ENCODE measurements around the gene APOO.

The APOO gene

DNA sequence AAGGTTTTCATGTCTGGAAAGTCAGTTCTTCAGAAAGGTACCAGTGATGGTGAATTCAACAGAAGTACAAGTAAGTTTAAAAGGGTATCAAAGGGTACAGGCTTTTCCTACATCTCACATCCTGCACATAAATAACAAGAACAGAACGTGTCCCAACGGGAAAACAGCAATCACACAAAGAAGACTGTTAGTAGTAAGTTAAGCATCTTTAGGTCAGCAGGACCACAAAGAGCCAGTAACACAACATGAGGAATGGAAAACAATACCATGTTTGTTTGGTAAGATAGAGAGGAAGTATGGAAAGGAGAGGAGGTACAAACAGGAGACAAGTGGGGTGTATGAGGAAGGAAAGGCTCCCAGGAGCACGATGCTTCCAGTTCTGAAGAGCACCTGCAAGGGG is 81.5 kb downstream of the APOO start:
- TF ChIP-seq, protein P1, sequence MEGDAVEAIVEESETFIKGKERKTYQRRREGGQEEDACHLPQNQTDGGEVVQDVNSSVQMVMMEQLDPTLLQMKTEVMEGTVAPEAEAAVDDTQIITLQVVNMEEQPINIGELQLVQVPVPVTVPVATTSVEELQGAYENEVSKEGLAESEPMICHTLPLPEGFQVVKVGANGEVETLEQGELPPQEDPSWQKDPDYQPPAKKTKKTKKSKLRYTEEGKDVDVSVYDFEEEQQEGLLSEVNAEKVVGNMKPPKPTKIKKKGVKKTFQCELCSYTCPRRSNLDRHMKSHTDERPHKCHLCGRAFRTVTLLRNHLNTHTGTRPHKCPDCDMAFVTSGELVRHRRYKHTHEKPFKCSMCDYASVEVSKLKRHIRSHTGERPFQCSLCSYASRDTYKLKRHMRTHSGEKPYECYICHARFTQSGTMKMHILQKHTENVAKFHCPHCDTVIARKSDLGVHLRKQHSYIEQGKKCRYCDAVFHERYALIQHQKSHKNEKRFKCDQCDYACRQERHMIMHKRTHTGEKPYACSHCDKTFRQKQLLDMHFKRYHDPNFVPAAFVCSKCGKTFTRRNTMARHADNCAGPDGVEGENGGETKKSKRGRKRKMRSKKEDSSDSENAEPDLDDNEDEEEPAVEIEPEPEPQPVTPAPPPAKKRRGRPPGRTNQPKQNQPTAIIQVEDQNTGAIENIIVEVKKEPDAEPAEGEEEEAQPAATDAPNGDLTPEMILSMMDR (IDR thresholded peaks at IDR 0.05), result no peak
- TF ChIP-seq ZFX (IDR thresholded peaks at IDR 0.05; ENCODE audit: borderline replicate concordance), result no peak
- no peak overlapping the region for H3K27ac ChIP-seq

DNA sequence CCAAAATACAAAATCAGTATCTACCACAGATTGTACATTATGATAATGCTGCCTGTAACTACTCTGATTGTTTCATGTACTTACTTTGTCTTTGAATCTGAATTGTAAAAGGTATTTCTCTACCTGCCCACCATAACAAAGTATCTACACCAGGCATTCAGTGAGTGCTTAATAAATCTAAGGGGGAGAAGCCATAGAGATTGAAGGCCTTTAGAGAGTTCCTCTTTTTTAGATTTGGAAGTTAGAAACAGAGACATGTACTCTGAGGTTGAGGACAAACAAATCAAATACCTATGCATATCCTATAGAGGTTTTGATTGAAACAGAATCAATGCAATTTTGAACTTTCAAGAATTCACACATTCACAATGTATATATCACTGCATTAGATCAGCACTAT is 82.1 kb downstream of the APOO start:
- no peak for TF ChIP-seq ZFX (IDR thresholded peaks at IDR 0.05; ENCODE audit: borderline replicate concordance)
- TF ChIP-seq, protein P1 (IDR thresholded peaks at IDR 0.05), result no peak
- no peak overlapping the region for H3K27ac ChIP-seq

DNA sequence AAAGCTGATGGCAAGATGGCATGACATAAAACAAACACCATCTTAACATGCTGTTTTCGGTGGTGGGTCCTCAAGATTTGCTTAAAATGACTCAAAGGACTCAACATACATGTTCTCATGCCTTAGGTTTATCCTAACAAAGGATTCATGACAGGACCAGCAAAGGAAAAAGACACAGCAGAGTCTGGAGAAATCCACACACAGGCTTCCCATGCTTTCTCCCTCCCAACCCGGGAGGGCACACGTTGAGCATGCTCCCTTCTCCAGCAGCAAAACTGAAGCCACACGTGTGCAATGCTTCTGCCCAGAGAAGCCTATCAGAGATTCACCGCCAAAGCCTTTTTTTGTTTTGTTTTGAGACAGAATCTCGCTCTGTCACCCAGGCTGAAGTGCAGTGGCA is 84.9 kb downstream of the APOO start:
- peak overlapping the region; percentile 53 for H3K27ac ChIP-seq
- TF ChIP-seq, protein P1 (IDR thresholded peaks at IDR 0.05), result no peak
- TF ChIP-seq ZFX (IDR thresholded peaks at IDR 0.05; ENCODE audit: borderline replicate concordance), result no peak

DNA sequence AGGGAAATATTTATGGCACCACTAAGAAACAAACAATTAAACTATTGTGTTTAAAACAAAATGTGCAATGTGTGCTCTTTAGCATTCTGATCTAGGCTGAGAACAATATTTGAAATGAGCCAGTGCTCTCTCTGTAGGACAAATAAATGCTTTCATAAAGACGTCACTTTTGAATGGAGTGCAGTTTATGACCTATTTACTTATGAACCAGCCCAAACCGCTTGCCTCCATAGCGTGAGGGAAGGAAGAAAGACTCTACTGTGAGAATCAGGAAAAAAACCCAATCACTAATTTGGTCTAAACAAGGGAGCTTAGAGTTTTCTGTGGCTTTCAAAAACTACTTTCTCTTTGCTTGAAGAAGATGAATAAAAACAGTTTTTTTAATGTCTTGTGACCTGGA is 85.3 kb downstream of the APOO start:
- peak overlapping the region; percentile 53 for H3K27ac ChIP-seq
- TF ChIP-seq, protein P1 (IDR thresholded peaks at IDR 0.05), result no peak
- TF ChIP-seq ZFX (IDR thresholded peaks at IDR 0.05; ENCODE audit: borderline replicate concordance), result no peak

DNA sequence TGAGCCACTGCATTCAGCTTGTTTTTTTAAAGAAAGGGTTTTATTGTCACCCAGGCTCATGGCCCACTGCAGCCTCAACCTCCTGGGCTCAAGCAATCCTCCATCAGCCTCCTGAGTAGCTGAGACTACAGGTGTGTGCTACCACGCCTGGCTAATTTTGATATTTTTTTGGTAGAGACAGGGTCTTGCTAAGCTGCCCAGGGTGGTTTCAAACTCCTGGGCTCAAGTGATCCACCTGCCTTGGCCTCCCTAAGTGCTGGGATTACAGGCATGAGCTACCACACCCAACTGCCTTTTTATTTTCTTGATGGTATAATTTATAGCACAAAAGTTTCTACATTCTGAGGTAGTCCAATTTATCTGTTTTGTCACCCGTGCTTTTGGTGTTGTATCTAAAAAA is 85.9 kb downstream of the APOO start:
- peak overlapping the region; percentile 53 for H3K27ac ChIP-seq
- no peak for TF ChIP-seq ZFX (IDR thresholded peaks at IDR 0.05; ENCODE audit: borderline replicate concordance)
- TF ChIP-seq, protein P1 (IDR thresholded peaks at IDR 0.05), result no peak

DNA sequence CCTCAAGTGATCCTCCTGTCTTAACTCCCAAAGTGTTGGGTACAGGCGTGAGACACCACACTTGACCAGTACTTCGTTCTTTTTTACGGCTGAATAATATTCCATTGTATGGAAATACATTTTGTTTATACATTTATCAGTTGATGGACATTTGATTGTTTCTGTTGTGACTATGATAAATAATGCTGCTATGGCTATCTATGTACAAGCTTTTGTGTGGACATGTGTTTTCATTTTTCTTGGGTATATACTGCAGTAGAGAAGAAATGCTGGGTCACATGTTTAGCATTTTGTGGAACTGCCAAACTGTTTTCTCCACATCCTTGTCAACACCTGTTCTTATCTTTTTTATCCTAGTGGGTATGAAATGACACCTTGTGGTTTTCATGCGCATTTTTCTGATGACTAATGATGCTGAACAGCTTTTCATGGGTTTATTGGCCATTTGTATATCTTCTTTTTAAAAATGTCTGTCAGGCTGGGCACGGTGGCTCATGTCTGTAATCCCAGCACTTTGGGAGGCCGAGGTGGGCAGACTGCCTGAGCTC is 87.4 kb downstream of the APOO start:
- TF ChIP-seq, protein P1 (IDR thresholded peaks at IDR 0.05), result no peak
- no peak for TF ChIP-seq ZFX (IDR thresholded peaks at IDR 0.05; ENCODE audit: borderline replicate concordance)
- H3K27ac ChIP-seq, result no peak overlapping the region

DNA sequence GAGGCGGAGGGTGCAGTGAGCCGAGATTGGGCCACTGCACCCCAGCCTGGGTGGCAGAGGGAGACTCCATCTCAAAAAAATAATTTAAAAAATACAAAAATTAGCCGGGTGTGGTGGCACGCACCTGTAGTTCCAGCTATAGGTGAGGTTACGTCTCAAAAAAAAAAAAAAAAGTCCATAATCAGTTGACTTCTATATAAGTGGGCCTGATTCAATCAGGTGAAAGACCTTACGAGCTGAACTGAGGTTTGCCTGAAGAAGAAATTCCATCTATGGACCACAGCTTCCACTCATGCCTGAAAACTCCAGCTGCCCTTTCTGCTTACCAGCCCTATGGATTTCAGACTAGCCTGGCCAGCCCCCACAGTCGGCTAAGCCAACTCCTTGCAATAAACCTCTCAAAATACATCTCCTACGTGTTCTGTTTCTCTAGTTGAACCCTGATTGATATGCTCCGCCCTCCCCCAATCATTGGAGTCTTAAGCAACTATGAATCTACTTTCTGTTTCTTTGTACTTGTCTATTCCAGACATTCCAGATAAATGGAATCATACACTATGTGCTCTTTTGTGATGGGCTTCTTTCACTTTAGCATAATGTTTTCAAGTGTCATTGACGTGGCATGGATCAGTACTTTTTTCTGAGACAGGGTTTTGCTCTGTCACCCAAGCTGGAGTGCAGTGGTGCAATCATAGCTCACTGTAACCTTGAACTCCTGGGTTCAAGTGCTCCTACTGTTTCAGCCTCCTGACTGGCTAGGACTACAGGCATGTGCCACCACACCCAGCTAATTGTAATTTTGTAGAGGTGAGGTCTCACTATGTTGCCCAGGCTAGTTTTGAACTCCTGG is 88.1 kb downstream of the APOO start:
- TF ChIP-seq ZFX (IDR thresholded peaks at IDR 0.05; ENCODE audit: borderline replicate concordance), result no peak
- TF ChIP-seq, protein P1 (IDR thresholded peaks at IDR 0.05), result no peak
- H3K27ac ChIP-seq, result no peak overlapping the region
